GM12878 (cell line): ENCODE results near the gene KRTCAP3. TPM values are rescaled to one million over a fixed set of nuclear protein-coding genes. Genes with fewer than 3 reads are reported as not detected.

ENCODE experiments used
- ATAC-seq: fragments of 200-7000 bp; cut with Tn5 transposase; 3 replicates; pipeline ENCODE4 v1.9.1; 2020; ENCODE audit warnings: mild to moderate bottlenecking, moderate library complexity
- BruUV-seq: library from RNA; stranded (reverse); fragments of 400-500 nt; replicated peaks from 2 replicates; lab custom pipeline; 2021; lab: Mats Ljungman, UMichigan
- CTCF ChIA-PET: fragments of 300-600 bp; sonication (Branson Sonifier 250); formaldehyde crosslinking; extraction: SDS; loops from one replicate; lab custom pipeline; 2021; ENCODE audit warnings: inconsistent platforms; lab: Yijun Ruan, JAX
- POLR2A ChIA-PET: fragments of 350-600 bp; formaldehyde crosslinking; extraction: SDS; loops from one replicate; lab custom pipeline; 2021; ENCODE audit warnings: inconsistent platforms; lab: Charles Lee
- RAD21 ChIA-PET: fragments of 300-600 bp; sonication (Branson Sonifier 250); formaldehyde crosslinking; loops from one replicate; lab custom pipeline; 2023; ENCODE audit warnings: antibody characterized with exemption; ENCODE audit not compliant: unreplicated experiment; lab: Charles Lee
- SMC1A ChIA-PET: fragments of 300-600 bp; sonication (Branson Sonifier 250); formaldehyde crosslinking; loops from one replicate; lab custom pipeline; 2023; ENCODE audit not compliant: unreplicated experiment, uncharacterized antibody; lab: Charles Lee
- DNase-seq: peaks from one replicate; pipeline ENCODE4 v3.0.0-alpha.2; 2011; ENCODE audit warnings: low read depth, low spot score
- FAIRE-seq: peaks from 3 replicates; lab custom pipeline; 2011; peaks lifted over from hg19 to GRCh38; lab: Jason Lieb, UNC
- H2AFZ ChIP-seq: 2 replicates; pipeline ENCODE4 v1.6.0; 2011; ENCODE audit warnings: low read depth, low read length, control low read depth; ENCODE audit not compliant: control insufficient read depth
- H3K27ac ChIP-seq: 2 replicates; pipeline ENCODE4 v1.5.1; 2011; ENCODE audit warnings: control low read depth; ENCODE audit not compliant: control insufficient read depth, insufficient read depth
- H3K27me3 ChIP-seq, 2 experiments: replicated peaks in 1 of 2; 2 replicates each; pipeline versions ENCODE4 v1.6.0 to v1.6.1; 2011; ENCODE audit warnings: low read length in 1 of 2; ENCODE audit not compliant: control insufficient read depth in 2 of 2, insufficient read depth in 2 of 2
- H3K36me3 ChIP-seq, 2 experiments: 2 replicates each; pipeline ENCODE4 v1.5.1; 2011; ENCODE audit warnings: low read length in 1 of 2; ENCODE audit not compliant: control insufficient read depth in 2 of 2, insufficient read depth in 2 of 2
- H3K4me1 ChIP-seq: 2 replicates; pipeline ENCODE4 v1.6.1; 2011; ENCODE audit warnings: mild to moderate bottlenecking, low read length, moderate library complexity, mixed read lengths; ENCODE audit not compliant: control insufficient read depth, insufficient read depth
- H3K4me2 ChIP-seq: 2 replicates; pipeline ENCODE4 v1.6.0; 2011; ENCODE audit warnings: control low read depth; ENCODE audit not compliant: control insufficient read depth, insufficient read depth
- H3K4me3 ChIP-seq: fragments of 200-600 bp; sonication (generic); 2 replicates; pipeline ENCODE4 v1.5.1; 2016
- H3K79me2 ChIP-seq: 2 replicates; pipeline ENCODE4 v1.6.0; 2011; ENCODE audit warnings: low read length; ENCODE audit not compliant: control insufficient read depth, insufficient read depth
- H3K9ac ChIP-seq: 2 replicates; pipeline ENCODE4 v1.8.0; 2011; ENCODE audit warnings: low read length, control low read depth, mixed read lengths; ENCODE audit not compliant: control insufficient read depth, insufficient read depth
- H3K9me3 ChIP-seq: replicated peaks from 3 replicates; pipeline ENCODE4 v1.5.1; 2011; ENCODE audit warnings: mild to moderate bottlenecking, low read length; ENCODE audit not compliant: control insufficient read depth, insufficient read depth
- H4K20me1 ChIP-seq: 2 replicates; pipeline ENCODE4 v1.6.0; 2011; ENCODE audit not compliant: control insufficient read depth, insufficient read depth
- BHLHE40 ChIP-seq, 2 experiments: fragments of 450-650 bp in 1 of 2; IDR thresholded peaks; 2 replicates each; pipeline ENCODE4 v1.6.1; 2011 to 2017; ENCODE audit warnings: low read depth in 2 of 2, borderline replicate concordance in 1 of 2, improper control_type of control experiment in 1 of 2, low read length in 1 of 2, mild to moderate bottlenecking in 1 of 2
- CBFB ChIP-seq: IDR thresholded peaks from 2 replicates; pipeline ENCODE4 v1.6.1; 2016; ENCODE audit warnings: antibody characterized with exemption, low read depth
- EED ChIP-seq: sonication (generic); IDR thresholded peaks from 2 replicates; pipeline ENCODE4 v1.6.1; 2016; ENCODE audit warnings: antibody characterized with exemption, low read depth
- MEF2A ChIP-seq: IDR thresholded peaks from 2 replicates; pipeline ENCODE4 v1.6.1; 2011; ENCODE audit warnings: low read depth, mild to moderate bottlenecking, low read length, moderate library complexity; ENCODE audit not compliant: insufficient read depth
- NRF1 ChIP-seq: conservative IDR thresholded peaks from 2 replicates; pipeline ENCODE4 v1.6.1; 2011; ENCODE audit warnings: mild to moderate bottlenecking, low read depth, low read length, improper control_type of control experiment
- PKNOX1 ChIP-seq: fragments of 450-650 bp; IDR thresholded peaks from 2 replicates; pipeline ENCODE4 v1.6.1; 2016; ENCODE audit warnings: mild to moderate bottlenecking
- RUNX3 ChIP-seq: IDR thresholded peaks from 2 replicates; pipeline ENCODE4 v1.6.1; 2012; ENCODE audit warnings: low read length, inconsistent platforms
- SUPT20H ChIP-seq: IDR thresholded peaks from 2 replicates; pipeline ENCODE4 v1.6.1; 2011; ENCODE audit warnings: low read depth, mild to moderate bottlenecking, low read length, moderate library complexity, borderline replicate concordance; ENCODE audit not compliant: control insufficient read depth
- WGBS: methylation state at CpG from one replicate; pipeline ENCODE4 v1.1.6; 2016; ENCODE audit warnings: low lambda C conversion rate; ENCODE audit not compliant: insufficient replicate concordance, insufficient coverage; ENCODE audit errors: missing lambda C conversion rate; 5-methylcytosine and 5-hydroxymethylcytosine counted together
- in situ Hi-C: fragments of 300-500 bp; cut with MboI; formaldehyde crosslinking; loops from 9 replicates; pipeline ENCODE4 v1.14.3; 2018; ENCODE audit warnings: mixed read lengths
- intact Hi-C: fragments of 100-400 bp; cut with micrococcal nuclease; formaldehyde crosslinking; loops from one replicate; pipeline ENCODE4 v1.14.2; 2022; ENCODE audit not compliant: unreplicated experiment
- polyA plus RNA-seq, 11 experiments: library from polyadenylated mRNA; depleted of rRNA in 4 of 11; unstranded in 6 of 11; stranded (reverse) in 5 of 11; fragments of >200 nt; fragmentation: Nextera tagmentation in 4 of 11; fragmentation: Illumina TruSeq in 1 of 11; extraction: Ambion mirVana in 4 of 11; extraction: Trizol in 1 of 11; gene quantifications; 1 replicate in 1 of 11; 2 replicates in 10 of 11; pipeline versions ENCODE4 v1.2.1 to v1.2.3, GENCODE V29; 2011 to 2016; ENCODE audit warnings: inconsistent platforms in 2 of 11, missing spikeins in 2 of 11, low read depth in 1 of 11
- total RNA-seq, 4 experiments: library from RNA; depleted of rRNA in 3 of 4; stranded (reverse); fragments of >200 nt in 3 of 4; fragmentation: Illumina TruSeq in 1 of 4; extraction: Trizol in 1 of 4; gene quantifications; 2 replicates each; pipeline versions ENCODE4 v1.2.1 to v1.2.3, GENCODE V29; 2013 to 2021

The KRTCAP3 gene
- total and polyA plus RNA-seq, 10 of the 15 experiments (the other 5 are each of a cell fraction or from before 2014, with no cell fraction given): 0.26 to 2.2 (median 0.82) TPM; not detected in 1

GRCh38 chr2:27408601-27409320 lies 33.4 kb upstream of the KRTCAP3 start:
- FAIRE-seq (no peak), DNase-seq (no peak), ATAC-seq (peak; percentile 66)
- Histone ChIP-seq H3K79me2 (peaks cover 51% of the 10 kb centered on the region), H2AFZ (peak overlapping the region; percentile 92), H4K20me1 (no peaks in the 10 kb centered on the region), H3K36me3 (no peaks in the 10 kb centered on the region), H3K9me3 (no peaks in the 10 kb centered on the region), H3K4me3 (peak overlapping the region; percentile 99), H3K27me3 (no peaks in the 10 kb centered on the region), H3K9ac (peak overlapping the region; percentile 93), H3K4me2 (peak overlapping the region; percentile 93), H3K4me1 (peaks cover 6% of the 10 kb centered on the region; the same call in 1 of the 2 replicates), H3K27ac (peak overlapping the region; percentile 76)
- ChIA-PET RAD21 (interaction anchor here (1.6 to 2.2 kb wide), 3 partner anchors 21 to 219 kb away, joined by 4 to 29 read pairs (median 5); partner anchors contain the start of genes CCDC121, GPN1 and NRBP1), CTCF (interaction anchor here (1.4 to 4.6 kb wide), 5 partner anchors 7 to 274 kb away, joined by 4 to 52 read pairs (median 5); partner anchors contain the start of genes EIF2B4 and NRBP1), SMC1A (interaction anchor here (1.4 to 2.4 kb wide), 3 partner anchors 13 to 22 kb away, joined by 4 to 20 read pairs (median 9); partner anchors contain the start of gene NRBP1), POLR2A (interaction anchor here (0.6 to 3.3 kb wide), 11 partner anchors 8 to 221 kb away, joined by 3 to 71 read pairs (median 4); partner anchors contain the start of genes NRBP1, SNX17 and ZNF512)
- under 1% methylated on average over 27 of the region's 33 CpGs for WGBS
- no TSS peak for BruUV-seq
- in situ Hi-C loops (no loop called here), intact Hi-C loops (loop anchor here (2.0 to 10.0 kb wide), 4 partner anchors 20 to 276 kb away; partner anchors contain the start of genes EIF2B4, NRBP1, SNX17 and ZNF512)
- TF ChIP-seq MEF2A (0 out of 2 replicates have a peak, but pooled peaks have one; percentile 13), PKNOX1 (peak; percentile 48; the same call in 1 of the 2 replicates), SUPT20H (no peak), NRF1 (no peak), RUNX3 (peak; percentile 58), CBFB (0 out of 2 replicates have a peak, but pooled peaks have one; percentile 37), EED (peak; percentile 19; the same call in 1 of the 2 replicates), BHLHE40 (IDR thresholded peaks at IDR 0.05; ENCODE audit: borderline replicate concordance in 1 of 2, low read depth in 2 of 2, low read length in 1 of 2) (peak in 1 of 2 experiments; percentile 41; a peak in 1 of 4 replicates)
